HT1080 (cell line): ENCODE data around the gene HTRA1. TPM values are rescaled to one million over a fixed set of nuclear protein-coding genes. Genes with fewer than 3 reads are reported as not detected.

Experiments used
- DNase-seq: peaks from one replicate; pipeline ENCODE4 v3.0.0-alpha.2; 2015; ENCODE audit warnings: low read depth
- small RNA-seq: library from RNA; depleted of rRNA; stranded (forward); fragments of <200 nt; gene quantifications from one replicate; pipeline ENCODE3, GENCODE V24; 2014
- total RNA-seq: library from RNA; depleted of rRNA; stranded (reverse); fragments of >200 nt; shearing (Covaris generic); gene quantifications from 2 replicates; pipeline ENCODE4 v1.2.3, GENCODE V29; 2014; rRNA removed

HTRA1 gene
- total RNA-seq, 1 experiment from 2014 or later: 41.7 TPM

DNA sequence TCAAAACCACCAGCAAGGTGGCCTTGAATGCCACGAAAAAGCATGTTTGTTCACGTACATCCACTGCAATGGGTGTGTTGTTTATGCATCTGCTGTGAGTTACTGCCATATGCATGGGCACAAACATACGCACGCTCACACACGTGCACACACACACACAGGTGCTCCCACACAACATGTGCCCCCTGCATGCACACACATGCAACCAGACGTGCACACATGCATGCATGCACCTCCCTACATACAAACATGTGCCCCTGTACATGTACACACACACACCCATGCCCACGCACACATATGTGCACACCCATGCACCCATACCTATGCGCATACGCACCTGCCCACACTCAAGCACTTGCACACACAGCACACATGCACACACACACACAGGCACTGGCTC is 89.1 kb downstream of the HTRA1 start:
- no peak for DNase-seq

DNA sequence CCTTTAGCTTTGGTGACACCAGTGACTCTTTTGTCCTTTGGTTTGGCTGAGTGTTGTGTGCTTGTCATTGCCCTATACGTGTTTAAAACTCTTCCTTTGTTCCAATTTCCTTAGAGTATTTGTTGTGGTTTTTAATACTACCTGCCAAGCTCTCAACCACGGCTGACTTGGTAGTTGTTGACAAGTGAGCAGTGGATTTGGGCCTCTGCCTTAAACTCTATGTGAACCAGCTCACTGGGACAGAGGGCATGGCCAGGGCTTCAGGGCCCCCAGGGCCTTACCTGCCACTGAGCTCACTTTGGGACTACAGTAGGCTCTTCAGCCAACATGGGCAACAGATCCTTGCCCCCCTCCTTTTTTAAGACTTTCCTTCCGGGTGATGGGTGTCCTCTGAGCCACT is 89.6 kb downstream of the HTRA1 start:
- no peak for DNase-seq

DNA sequence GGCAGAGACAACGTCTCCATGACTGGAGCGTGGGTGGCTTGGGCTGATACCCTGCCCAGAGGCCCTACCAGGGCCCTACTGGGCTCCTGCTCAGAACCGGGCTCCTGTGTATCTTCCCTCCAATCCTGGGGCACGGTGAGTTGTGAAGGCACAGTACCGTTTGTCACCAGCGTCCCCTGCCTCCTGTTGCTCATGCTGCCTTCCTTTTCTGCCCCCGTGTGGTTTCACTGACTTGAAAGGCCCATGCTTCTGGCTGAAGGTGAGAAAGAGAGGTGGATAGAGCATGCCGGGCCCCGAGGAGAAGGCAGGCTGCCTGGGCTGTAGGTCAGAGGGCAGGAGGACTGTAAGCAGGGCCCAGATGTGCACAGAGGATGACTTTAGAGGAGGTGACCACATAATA is 90.1 kb downstream of the HTRA1 start:
- no peak for DNase-seq

GRCh38 chr10:122553341-122553740 is 92.0 kb downstream of the HTRA1 start:
- no peak for DNase-seq

DNA sequence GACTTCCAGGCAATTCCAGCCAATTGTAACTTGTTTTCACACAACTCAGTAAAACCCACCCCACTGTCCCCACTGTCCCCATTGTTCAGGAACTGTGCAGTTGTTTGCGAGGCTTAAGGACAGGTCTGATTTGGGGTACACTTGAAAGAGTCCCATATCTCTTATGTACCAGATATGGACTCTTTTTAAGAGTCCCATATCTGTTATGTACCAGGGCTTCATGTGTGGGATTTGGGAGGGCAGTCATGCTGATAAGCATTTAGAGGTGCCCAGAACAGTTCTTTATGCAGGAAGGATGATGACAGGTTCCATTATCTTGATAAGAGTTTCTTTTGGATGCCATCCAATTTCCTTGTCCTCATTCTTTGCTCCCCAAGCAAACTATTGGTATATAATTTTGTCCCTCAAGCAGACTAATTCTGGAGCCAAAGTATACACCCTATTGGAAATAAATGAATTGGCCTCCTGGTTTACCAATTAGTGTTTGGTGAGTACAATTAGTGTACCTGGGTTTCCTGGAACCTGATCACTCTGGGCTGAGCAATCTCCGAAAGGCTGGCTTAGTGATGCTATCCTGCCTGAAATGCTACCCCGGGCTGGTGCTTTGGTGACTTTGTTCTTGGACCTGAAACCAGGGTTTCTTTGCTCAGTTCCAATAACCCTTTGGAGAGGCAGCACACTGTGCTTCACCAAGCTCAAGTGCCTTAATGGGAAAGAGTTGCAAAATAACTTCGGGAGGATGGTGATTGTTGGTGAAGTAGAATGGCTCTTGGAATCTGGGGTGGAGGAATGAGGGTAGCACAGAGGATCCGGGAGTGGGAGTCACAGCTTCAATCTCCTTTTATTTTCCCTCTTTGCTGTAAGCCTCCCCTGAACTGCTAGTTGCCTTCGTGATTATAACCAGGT is 93.0 kb downstream of the HTRA1 start:
- no peak for DNase-seq

- DNase-seq: no peak
These were observed 94.1 kb downstream of the HTRA1 start for GRCh38 chr10:122555442-122555841.

GRCh38 chr10:122557516-122557915 is 96.2 kb downstream of the HTRA1 start:
- no peak for DNase-seq

DNA sequence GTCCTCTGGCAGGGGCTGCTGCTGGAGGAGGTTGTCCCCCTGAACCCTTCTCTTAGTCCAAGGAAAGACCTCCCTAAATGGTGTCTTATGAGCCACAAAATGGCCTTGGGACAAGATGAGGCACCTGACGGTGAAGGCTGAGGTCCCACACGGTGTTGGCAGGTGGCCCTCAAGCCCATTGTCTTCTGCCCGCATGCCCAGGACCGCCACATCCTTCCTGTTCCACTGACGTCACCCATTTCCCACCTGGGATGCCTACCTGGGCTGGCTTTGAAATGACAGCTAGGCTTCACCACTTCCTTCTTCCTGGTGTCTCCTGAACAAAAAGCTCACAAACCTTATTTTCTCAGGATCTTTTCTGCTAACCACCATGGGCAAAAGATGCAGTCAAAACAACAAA is 97.1 kb downstream of the HTRA1 start:
- DNase-seq: no peak

- no peak for DNase-seq
These were observed 97.9 kb downstream of the HTRA1 start for GRCh38 chr10:122559228-122559627.

DNA sequence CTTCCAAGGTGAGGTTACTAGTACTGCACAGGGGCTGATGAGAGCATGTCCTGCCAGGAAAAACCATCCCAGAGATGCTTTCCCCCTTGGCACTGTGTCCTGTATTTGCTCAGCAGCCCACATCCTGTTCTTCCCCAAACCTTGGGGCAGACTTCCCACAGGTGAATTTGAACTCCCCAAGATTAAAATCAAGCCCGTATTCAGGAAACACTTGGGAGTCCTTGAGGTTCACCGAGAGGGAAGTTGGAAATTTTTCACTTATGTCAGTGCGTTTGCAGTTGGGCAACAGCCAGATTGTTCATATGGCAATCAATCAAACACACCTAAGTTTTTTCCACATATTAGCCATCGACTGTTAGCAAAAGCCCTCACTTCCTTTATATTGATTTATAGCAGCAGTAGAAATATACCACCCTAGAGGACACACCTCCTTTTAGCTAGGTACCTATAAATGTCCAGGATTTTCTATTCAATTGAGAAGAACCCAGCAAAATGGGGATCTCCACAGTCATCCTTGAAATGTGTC is 99.0 kb downstream of the HTRA1 start, which contains the start of gene DMBT1:
Gene DMBT1, plus strand, starts transcription at position 476 of the 526 bp plus-strand sequence. Its CDS starts 17 bp downstream, at position 493.
- peak; percentile 29 for DNase-seq

- DNase-seq: no peak
These were observed 99.9 kb downstream of the HTRA1 start for GRCh38 chr10:122561212-122561611.

- DNase-seq: no peak
These were observed 100.4 kb downstream of the HTRA1 start for GRCh38 chr10:122561792-122562191.

Small RNA genes lying within 50 kb of the gene (small RNA-seq; reads per million reads assigned to genes)
- gene MIR3941: not detected

Other genes with a start within 250 kb of the HTRA1 start
- not detected in 2 replicates for gene BTBD16, start 190.3 kb upstream of the HTRA1 start, total RNA-seq
- 3.6 and 8.2 TPM in 2 replicates for gene PLEKHA1, start 86.8 kb upstream of the HTRA1 start, total RNA-seq
- gene ARMS2, start 6.9 kb upstream of the HTRA1 start, total RNA-seq: not detected in 2 replicates
- 1.1 and 2.2 TPM in 2 replicates for gene DMBT1, start 99.2 kb downstream of the HTRA1 start, total RNA-seq
- not detected in 2 replicates for gene C10orf120, start 238.3 kb downstream of the HTRA1 start, total RNA-seq